Epithelial cell of esophagus (primary cell): ENCODE data around the gene MPRIP.

ENCODE experiments used
- DNase-seq: peaks from one replicate; pipeline ENCODE4 v3.0.0; 2010; ENCODE audit warnings: low read depth
- H3K4me3 ChIP-seq: 2 replicates; pipeline ENCODE4 v1.5.1; 2011; ENCODE audit warnings: mild to moderate bottlenecking, low read length, control low read depth
- TF ChIP-seq, protein P1 (sequence below): IDR thresholded peaks from 2 replicates; pipeline ENCODE4 v1.5.1; 2011; ENCODE audit warnings: low read depth, mild to moderate bottlenecking, low read length, control low read depth, inconsistent platforms; ENCODE audit not compliant: insufficient read depth; ENCODE audit errors: missing control alignments

The MPRIP gene

GRCh38 chr17:17225901-17226300, 183.6 kb downstream of the MPRIP start:
- DNase-seq, result no peak
- TF ChIP-seq, protein P1, sequence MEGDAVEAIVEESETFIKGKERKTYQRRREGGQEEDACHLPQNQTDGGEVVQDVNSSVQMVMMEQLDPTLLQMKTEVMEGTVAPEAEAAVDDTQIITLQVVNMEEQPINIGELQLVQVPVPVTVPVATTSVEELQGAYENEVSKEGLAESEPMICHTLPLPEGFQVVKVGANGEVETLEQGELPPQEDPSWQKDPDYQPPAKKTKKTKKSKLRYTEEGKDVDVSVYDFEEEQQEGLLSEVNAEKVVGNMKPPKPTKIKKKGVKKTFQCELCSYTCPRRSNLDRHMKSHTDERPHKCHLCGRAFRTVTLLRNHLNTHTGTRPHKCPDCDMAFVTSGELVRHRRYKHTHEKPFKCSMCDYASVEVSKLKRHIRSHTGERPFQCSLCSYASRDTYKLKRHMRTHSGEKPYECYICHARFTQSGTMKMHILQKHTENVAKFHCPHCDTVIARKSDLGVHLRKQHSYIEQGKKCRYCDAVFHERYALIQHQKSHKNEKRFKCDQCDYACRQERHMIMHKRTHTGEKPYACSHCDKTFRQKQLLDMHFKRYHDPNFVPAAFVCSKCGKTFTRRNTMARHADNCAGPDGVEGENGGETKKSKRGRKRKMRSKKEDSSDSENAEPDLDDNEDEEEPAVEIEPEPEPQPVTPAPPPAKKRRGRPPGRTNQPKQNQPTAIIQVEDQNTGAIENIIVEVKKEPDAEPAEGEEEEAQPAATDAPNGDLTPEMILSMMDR, result no peak
- H3K4me3 ChIP-seq, result no peak overlapping the region

DNA sequence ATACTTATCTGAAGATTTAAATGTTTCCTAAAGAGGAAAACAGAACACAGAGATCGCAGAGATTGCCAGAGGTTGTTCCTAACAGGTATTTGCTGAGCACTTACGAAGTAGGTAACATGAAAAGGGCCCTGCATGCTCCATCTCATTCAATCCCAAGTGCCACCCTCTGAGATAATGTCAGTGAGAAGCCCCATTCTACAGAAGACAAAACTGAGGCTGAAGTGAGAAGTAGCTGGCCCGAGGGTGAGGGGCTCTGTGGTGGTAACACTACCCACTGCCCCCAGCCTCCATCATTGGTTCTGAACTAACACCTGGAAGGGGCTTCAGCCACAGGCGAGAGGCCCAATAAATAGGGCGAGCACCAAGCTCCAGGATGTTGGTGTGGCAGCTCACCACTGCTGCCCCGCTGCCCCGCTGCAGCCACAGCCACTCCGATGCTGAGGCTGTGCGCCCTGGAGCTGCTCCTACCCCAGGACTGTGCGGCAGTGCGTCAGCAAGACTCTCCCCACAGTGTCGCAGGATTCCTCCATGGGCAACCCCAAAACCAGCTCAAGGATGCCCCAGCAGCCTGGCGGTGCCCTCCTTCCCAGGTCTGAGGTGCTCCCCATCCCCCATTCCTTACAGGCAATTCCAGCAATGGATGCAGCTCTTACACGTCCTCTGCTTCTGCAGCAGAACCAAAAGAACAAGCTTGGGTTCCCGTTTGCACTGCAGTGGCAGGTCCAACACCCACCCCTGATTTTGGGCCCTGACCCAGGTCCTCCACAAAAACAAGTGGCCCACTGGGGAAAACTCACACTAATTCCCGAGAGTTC, 184.4 kb downstream of the MPRIP start:
- DNase-seq, result no peak
- TF ChIP-seq, protein P1, result no peak
- H3K4me3 ChIP-seq, result no peak overlapping the region

DNA sequence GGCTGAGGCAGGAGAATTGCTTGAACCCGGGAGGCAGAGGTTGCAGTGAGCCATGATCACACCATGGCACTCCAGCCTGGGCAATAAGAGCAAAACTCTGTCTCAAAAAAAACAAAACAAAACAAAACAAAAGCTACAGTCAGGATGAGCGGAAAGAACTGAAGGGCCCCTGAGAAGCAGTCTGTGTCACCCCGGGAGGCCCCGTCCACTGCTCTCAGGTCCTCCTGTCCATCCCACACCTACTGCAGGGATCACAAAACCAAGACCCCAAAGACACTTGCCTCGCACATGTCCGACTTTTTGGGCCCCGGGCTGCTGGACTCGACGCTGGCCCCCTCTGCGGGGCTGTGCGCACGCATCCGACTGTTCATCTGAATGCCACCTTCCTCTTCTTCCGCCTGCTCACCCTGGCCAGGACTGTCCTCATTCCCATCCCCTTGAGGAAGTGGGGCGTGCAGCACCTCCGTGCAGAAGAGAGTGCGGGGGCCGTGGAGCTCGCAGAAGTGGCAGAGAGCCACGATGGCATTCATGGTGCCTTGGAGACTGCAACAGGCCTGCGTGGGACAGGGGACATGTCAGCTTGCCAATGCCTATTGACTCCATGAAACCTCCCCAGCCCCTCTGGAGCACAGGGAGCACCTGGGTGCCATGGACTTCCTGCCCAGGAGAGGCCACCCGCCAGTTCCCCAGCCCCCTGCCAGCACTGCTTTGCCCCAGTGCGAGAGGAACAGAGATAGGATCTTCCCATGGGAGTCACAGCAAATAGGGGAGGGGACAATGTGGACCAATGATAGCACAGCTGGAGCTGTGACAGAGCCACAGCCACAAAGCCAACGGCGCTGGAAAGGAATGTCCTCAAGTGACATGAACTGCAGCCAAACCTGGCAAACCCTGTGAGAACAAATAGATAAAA, 185.6 kb downstream of the MPRIP start:
- no peak overlapping the region for H3K4me3 ChIP-seq
- no peak for DNase-seq
- TF ChIP-seq, protein P1, result no peak

DNA sequence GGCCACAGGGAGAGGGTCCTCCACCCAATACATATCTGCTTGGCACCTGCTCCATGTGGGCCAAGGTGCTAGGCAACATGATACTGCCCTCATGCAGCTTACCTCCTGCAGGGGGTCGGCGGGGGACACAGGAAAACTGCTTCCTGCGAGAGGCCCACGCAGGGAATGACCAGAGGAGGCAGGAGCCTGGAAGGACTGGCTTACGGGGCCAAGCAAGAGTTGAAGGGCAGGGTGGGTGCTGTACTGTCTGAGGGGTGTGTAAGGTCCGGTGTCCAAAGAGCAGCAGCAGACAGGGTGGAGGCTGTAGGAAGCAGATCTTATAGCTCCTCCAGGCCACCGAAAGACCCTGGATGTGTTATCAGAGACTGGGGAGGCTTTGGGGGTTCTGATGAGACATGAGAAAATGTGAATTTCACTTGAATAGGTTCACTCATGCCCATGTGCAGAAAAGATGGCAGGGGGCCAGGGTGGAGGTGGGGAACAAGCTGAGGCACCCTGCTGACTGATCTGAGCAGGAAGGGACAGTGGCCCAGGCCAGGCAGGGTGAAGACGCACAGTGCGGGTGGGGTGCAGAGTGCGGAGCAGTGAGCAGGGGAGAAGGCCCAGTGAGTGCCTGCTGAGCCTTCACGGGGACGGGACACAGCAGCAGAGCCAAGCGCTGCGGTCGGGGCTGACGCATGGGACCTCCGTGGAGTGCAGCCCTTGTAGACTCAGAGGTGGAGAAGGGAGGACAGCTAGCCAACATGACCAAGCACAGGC, 186.4 kb downstream of the MPRIP start:
- TF ChIP-seq, protein P1, result no peak
- no peak for DNase-seq
- no peak overlapping the region for H3K4me3 ChIP-seq

DNA sequence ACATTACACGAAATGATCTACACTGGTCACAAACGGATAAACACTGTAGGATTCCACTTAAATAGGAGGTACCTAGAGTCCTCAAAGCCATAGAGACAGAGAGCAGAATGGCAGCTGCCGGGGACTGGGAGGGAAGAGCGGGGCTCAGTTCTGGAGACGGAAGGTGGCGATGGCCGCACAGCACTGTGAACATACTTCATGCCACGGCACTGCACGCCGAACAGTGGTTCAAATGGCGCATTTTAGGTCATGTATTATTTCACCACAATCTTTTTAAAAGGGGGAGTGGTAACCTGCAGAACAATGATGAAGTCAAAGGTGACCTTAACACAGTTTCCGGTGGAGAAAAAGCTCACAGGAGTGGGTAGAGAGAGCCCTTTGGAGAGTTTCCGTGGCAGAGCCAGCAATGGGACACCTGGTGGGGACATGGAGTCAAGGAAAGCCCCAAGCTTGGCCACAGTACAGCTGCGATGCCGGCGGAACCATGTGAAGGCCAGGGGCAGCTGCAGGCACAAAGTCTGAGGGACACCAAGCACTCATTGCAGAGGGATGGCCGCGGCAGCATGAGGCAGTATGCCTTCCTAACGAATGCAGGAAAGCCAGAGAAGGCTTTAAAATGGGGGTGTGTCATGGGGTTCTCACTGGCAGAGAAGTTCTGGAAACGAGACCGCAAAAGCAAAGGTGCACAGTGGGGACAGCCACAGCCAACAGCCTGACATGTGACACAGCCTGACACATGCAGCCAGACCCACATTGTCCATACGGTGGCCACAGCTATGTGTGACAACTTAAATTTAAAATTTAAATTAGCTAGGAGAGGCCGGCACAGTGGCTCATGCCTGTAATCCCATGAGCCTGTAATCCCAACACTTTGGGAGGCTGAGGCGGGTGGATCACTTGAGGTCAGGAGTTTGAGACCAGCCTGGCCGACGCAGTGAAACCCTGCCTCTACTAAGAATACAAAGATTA, 187.4 kb downstream of the MPRIP start:
- no peak for DNase-seq
- TF ChIP-seq, protein P1, result no peak
- no peak overlapping the region for H3K4me3 ChIP-seq
